Measurements from ENCODE around the gene PGP. TPM values are rescaled to one million over a fixed set of nuclear protein-coding genes. Genes with fewer than 3 reads are reported as not detected.

Gene PGP
- total RNA-seq, 2 donors from 2014 or later: 9.1 to 19.5 TPM

DNA sequence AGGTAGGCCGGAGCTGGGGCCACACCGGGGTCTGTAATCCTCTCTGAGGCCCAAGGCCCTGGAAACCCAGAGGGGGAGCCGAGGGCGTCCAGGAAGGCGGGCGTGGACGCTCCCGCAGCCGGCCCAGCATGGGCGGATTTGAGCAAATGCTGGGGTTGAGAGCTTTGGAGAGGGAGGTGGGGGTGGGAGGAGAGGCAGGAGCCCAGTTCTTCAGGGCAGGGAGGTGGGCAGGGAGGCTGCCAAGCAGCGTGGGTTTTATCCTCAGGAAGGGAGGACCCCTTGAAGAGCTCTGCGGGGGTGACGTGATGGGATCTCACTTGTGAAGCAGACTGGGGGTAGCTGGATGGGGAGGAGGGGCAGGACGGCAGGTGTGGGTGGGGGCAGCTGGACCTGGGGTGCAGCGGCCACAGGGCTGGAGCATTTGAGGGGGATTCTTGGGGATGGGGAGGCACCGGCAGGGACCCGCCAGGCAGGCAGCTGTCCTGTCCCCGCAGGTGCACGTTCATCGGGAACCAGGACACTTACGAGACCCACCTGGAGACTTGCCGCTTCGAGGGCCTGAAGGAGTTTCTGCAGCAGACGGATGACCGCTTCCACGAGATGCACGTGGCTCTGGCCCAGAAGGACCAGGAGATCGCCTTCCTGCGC is 41.8 kb downstream of the PGP start:
- TF ChIP-seq CTCF (IDR thresholded peaks at IDR 0.05): no peak
- Histone ChIP-seq H3K9me3 (no peaks in the 10 kb centered on the region), H3K4me1 (ENCODE audit: control insufficient read depth in 1 of 2, low read depth in 2 of 2) (no peaks in the 10 kb centered on the region), H3K4me3 (no peak overlapping the region), H3K27me3 (replicated peaks; ENCODE audit: insufficient read depth) (no peaks in the 10 kb centered on the region), H3K36me3 (peaks cover 48% of the 10 kb centered on the region), H3K27ac (no peak overlapping the region)
- ATAC-seq (ENCODE audit: insufficient number of reproducible peaks, low FRiP score, low read depth) (no peak), DNase-seq (ENCODE audit: low spot score) (no peak)

DNA sequence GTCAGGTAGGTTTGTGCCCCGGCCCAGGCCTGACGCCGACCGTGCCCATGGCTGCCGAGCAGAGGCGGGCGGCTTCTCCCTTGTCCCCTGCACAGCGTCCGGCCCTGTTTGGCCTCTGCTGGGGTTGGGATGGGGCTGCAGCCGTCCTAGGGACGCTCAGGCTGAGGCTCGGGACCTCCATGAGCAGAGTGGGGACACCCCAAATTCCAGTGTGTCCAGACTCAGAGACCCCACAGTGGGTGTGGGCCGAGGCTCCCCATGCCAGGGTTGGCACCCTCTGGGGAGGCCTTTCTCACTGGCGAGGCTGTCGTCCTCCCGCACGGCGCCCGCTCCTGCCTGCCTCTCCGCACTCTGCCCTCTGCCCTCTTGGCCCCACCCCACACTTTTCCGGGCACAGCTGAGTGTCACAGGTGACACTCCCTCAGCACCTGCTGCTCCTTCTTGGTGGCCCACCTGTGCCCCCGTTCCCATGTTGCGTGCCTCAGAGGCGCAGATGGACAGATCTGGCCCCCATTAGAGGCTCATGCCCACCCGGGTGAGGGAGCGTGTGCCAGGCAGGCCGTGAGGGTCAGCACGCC is 43.0 kb downstream of the PGP start:
- no peak overlapping the region for H3K4me3 ChIP-seq
- no peak for TF ChIP-seq CTCF (IDR thresholded peaks at IDR 0.05)

GRCh38 chr16:2170587-2171435 is 43.8 kb downstream of the PGP start:
- ATAC-seq (ENCODE audit: insufficient number of reproducible peaks, low FRiP score, low read depth) (no peak), DNase-seq (ENCODE audit: low spot score) (no peak)
- Histone ChIP-seq H3K27ac (no peak overlapping the region), H3K36me3 (peaks cover 42% of the 10 kb centered on the region), H3K4me1 (ENCODE audit: control insufficient read depth in 1 of 2, low read depth in 2 of 2) (no peaks in the 10 kb centered on the region), H3K27me3 (replicated peaks; ENCODE audit: insufficient read depth) (no peaks in the 10 kb centered on the region), H3K9me3 (no peaks in the 10 kb centered on the region), H3K4me3 (peak overlapping the region; percentile 26)
- TF ChIP-seq CTCF (IDR thresholded peaks at IDR 0.05): no peak

More for the DNA sequence above, 43.0 kb downstream of the PGP start:
- Histone ChIP-seq H3K9me3 (no peaks in the 10 kb centered on the region), H3K4me1 (ENCODE audit: control insufficient read depth in 1 of 2, low read depth in 2 of 2) (no peaks in the 10 kb centered on the region), H3K27me3 (replicated peaks; ENCODE audit: insufficient read depth) (no peaks in the 10 kb centered on the region), H3K27ac (no peak overlapping the region), H3K36me3 (peaks cover 48% of the 10 kb centered on the region)
- ATAC-seq (ENCODE audit: insufficient number of reproducible peaks, low FRiP score, low read depth) (no peak), DNase-seq (ENCODE audit: low spot score) (no peak)

DNA sequence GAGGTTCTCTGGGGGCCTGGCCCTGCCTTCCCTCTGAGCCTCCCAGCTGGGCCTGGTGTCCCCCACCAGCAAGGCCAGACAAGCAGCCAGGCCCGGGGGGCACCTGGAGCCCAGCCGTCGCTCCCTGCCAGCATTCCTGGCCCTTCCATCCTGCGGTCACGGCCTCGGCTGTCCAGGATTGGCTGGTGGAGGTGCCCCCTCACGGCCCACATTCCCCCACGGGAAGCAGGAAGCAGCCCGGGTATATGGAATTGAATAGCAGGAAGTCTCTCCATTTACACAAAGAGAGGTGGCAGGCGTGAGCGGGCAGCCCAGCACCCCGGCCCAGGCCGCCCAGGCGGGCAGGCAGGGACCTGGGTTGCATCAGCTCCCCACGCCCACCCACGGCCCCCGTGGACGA is 44.6 kb downstream of the PGP start:
- Histone ChIP-seq H3K9me3 (no peaks in the 10 kb centered on the region), H3K36me3 (peaks cover 34% of the 10 kb centered on the region), H3K27ac (no peak overlapping the region), H3K27me3 (replicated peaks; ENCODE audit: insufficient read depth) (no peaks in the 10 kb centered on the region), H3K4me1 (ENCODE audit: control insufficient read depth in 1 of 2, low read depth in 2 of 2) (no peaks in the 10 kb centered on the region), H3K4me3 (no peak overlapping the region)
- TF ChIP-seq CTCF (IDR thresholded peaks at IDR 0.05): no peak
- no peak for DNase-seq (ENCODE audit: low spot score)
- no peak for ATAC-seq (ENCODE audit: insufficient number of reproducible peaks, low FRiP score, low read depth)

DNA sequence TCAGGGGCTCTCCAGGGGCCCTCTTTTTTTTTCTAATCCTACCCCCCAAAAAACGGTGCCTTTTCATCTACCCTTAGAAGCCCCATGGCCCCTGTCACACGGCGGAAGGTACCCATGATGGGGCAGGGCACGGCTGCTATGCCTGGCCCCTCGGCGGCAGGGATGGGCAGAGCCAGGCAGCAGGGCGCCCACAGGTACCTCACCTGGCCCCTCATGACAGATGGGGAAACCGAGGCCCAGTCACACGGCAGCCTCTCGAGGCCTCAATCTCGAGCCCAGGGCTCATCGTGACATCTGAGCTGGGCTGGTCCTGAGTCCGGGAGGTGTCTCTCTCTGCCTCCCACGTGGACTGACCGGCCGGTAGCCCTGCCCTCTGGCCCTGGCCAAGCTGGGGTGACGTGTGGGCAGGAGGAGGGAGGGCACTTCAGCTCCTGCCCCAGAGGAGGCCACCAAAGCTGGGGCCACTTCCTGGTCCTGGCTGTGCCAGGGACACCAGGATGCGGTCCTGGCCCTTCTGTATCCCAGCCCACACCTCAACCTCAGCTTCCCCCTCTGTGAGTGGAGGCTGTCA is 47.5 kb downstream of the PGP start:
- Histone ChIP-seq H3K9me3 (no peaks in the 10 kb centered on the region), H3K4me3 (no peak overlapping the region), H3K4me1 (ENCODE audit: control insufficient read depth in 1 of 2, low read depth in 2 of 2) (no peaks in the 10 kb centered on the region), H3K27ac (no peak overlapping the region), H3K36me3 (peaks cover 17% of the 10 kb centered on the region), H3K27me3 (replicated peaks; ENCODE audit: insufficient read depth) (no peaks in the 10 kb centered on the region)
- TF ChIP-seq CTCF (IDR thresholded peaks at IDR 0.05): no peak
- DNase-seq (ENCODE audit: low spot score) (no peak), ATAC-seq (ENCODE audit: insufficient number of reproducible peaks, low FRiP score, low read depth) (no peak)
